Smooth muscle cell (in vitro differentiated cells): ENCODE data around the gene RDH5. TPM values are rescaled to one million over a fixed set of nuclear protein-coding genes. Genes with fewer than 3 reads are reported as not detected.
A peak's percentile ranks its signal among the peaks of the same experiment; 100 is the strongest.

Experiments
- DNase-seq: peaks from one replicate; lab custom pipeline; 2025; ENCODE audit not compliant: unreplicated experiment; lab: John Stamatoyannopoulos, UW
- H2AFZ ChIP-seq: fragments of 200-600 bp; sonication (generic); 2 replicates; pipeline ENCODE4 v1.6.0; 2016; ENCODE audit warnings: antibody characterized with exemption, low read depth, mild to moderate bottlenecking
- H3F3A ChIP-seq: fragments of 200-600 bp; sonication (generic); 2 replicates; pipeline ENCODE4 v1.6.0; 2017; ENCODE audit warnings: antibody characterized with exemption, low read depth
- H3K27ac ChIP-seq: fragments of 200-600 bp; sonication (generic); 2 replicates; pipeline ENCODE4 v1.5.1; 2016; ENCODE audit warnings: low read depth, mild to moderate bottlenecking
- H3K27me3 ChIP-seq: fragments of 200-600 bp; sonication (generic); 2 replicates; pipeline ENCODE4 v1.6.1; 2016; ENCODE audit warnings: low read depth, mild to moderate bottlenecking
- H3K36me3 ChIP-seq: fragments of 200-600 bp; sonication (generic); 2 replicates; pipeline ENCODE4 v1.5.1; 2016; ENCODE audit warnings: low read depth
- H3K4me1 ChIP-seq: fragments of 200-600 bp; sonication (generic); 2 replicates; pipeline ENCODE4 v1.5.1; 2016; ENCODE audit warnings: low read depth
- H3K4me2 ChIP-seq: fragments of 200-600 bp; sonication (generic); 2 replicates; pipeline ENCODE4 v1.6.0; 2016; ENCODE audit warnings: mild to moderate bottlenecking
- H3K4me3 ChIP-seq: fragments of 200-600 bp; sonication (generic); 2 replicates; pipeline ENCODE4 v1.5.1; 2016; ENCODE audit warnings: mild to moderate bottlenecking
- H3K79me2 ChIP-seq: fragments of 200-600 bp; sonication (generic); 2 replicates; pipeline ENCODE4 v1.6.0; 2016; ENCODE audit warnings: low read depth, mild to moderate bottlenecking
- H3K9ac ChIP-seq: fragments of 200-600 bp; sonication (generic); 2 replicates; pipeline ENCODE4 v1.6.0; 2016; ENCODE audit warnings: low read depth
- H3K9me3 ChIP-seq: fragments of 200-600 bp; sonication (generic); replicated peaks from 2 replicates; pipeline ENCODE4 v1.5.1; 2016; ENCODE audit warnings: low read depth
- H4K20me1 ChIP-seq: fragments of 200-600 bp; sonication (generic); 2 replicates; pipeline ENCODE4 v1.6.0; 2016; ENCODE audit warnings: low read depth
- WGBS: methylation state at CpG from one replicate; pipeline ENCODE4 v1.1.7; 2016; ENCODE audit warnings: low lambda C conversion rate; 5-methylcytosine and 5-hydroxymethylcytosine counted together
- polyA plus RNA-seq: library from polyadenylated mRNA; unstranded; fragments of >200 nt; fragmentation: Nextera tagmentation; extraction: Ambion mirVana; gene quantifications from 2 replicates; pipeline ENCODE4 v1.2.1, GENCODE V29; 2016
- total RNA-seq: library from RNA; depleted of rRNA; stranded (reverse); fragments of >200 nt; gene quantifications from 2 replicates; pipeline ENCODE4 v1.2.3, GENCODE V29; 2014
- TF ChIP-seq, protein P1 (sequence below): fragments of 200-600 bp; sonication (generic); IDR thresholded peaks from 2 replicates; pipeline ENCODE4 v1.5.1; 2017; ENCODE audit warnings: borderline replicate concordance, mild to moderate bottlenecking, antibody characterized with exemption; ENCODE audit not compliant: insufficient read depth, poor library complexity, severe bottlenecking

The RDH5 gene
- total and polyA plus RNA-seq, 2 experiments from 2014 or later, result 3.7 TPM; not detected in 1

DNA sequence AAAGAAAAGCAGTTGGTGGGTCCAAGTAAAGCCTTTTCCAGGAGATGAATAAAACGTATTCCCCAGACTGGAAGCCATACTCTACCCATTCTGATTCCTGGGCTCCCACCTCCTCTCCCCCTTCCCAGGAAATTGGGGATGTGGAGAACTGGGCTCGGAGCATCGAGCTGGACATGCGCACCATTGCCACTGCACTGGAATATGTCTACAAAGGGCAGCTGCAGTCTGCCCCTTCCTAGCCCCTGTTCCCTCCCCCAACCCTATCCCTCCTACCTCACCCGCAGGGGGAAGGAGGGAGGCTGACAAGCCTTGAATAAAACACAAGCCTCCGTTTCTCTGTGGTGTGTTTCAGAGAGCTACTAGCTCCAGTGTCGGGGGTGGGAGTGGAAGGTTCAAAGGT is 822 bp upstream of the RDH5 start:
- H3K4me3 ChIP-seq, result no peak overlapping the region
- peaks cover 26% of the 10 kb centered on the region for H3F3A ChIP-seq
- DNase-seq, result no peak
- 91% methylated on average over 7 of the region's 7 CpGs for WGBS
- TF ChIP-seq, protein P1, sequence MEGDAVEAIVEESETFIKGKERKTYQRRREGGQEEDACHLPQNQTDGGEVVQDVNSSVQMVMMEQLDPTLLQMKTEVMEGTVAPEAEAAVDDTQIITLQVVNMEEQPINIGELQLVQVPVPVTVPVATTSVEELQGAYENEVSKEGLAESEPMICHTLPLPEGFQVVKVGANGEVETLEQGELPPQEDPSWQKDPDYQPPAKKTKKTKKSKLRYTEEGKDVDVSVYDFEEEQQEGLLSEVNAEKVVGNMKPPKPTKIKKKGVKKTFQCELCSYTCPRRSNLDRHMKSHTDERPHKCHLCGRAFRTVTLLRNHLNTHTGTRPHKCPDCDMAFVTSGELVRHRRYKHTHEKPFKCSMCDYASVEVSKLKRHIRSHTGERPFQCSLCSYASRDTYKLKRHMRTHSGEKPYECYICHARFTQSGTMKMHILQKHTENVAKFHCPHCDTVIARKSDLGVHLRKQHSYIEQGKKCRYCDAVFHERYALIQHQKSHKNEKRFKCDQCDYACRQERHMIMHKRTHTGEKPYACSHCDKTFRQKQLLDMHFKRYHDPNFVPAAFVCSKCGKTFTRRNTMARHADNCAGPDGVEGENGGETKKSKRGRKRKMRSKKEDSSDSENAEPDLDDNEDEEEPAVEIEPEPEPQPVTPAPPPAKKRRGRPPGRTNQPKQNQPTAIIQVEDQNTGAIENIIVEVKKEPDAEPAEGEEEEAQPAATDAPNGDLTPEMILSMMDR, result no peak
- H3K36me3 ChIP-seq, result no peaks in the 10 kb centered on the region
- H3K9me3 ChIP-seq, result no peaks in the 10 kb centered on the region
- peaks cover 21% of the 10 kb centered on the region for H4K20me1 ChIP-seq
- H3K4me2 ChIP-seq, result no peak overlapping the region
- H3K4me1 ChIP-seq, result peaks cover 28% of the 10 kb centered on the region
- no peak overlapping the region for H3K27ac ChIP-seq
- H3K79me2 ChIP-seq, result no peaks in the 10 kb centered on the region
- no peak overlapping the region for H2AFZ ChIP-seq
- no peak overlapping the region for H3K9ac ChIP-seq
- no peaks in the 10 kb centered on the region for H3K27me3 ChIP-seq

DNA sequence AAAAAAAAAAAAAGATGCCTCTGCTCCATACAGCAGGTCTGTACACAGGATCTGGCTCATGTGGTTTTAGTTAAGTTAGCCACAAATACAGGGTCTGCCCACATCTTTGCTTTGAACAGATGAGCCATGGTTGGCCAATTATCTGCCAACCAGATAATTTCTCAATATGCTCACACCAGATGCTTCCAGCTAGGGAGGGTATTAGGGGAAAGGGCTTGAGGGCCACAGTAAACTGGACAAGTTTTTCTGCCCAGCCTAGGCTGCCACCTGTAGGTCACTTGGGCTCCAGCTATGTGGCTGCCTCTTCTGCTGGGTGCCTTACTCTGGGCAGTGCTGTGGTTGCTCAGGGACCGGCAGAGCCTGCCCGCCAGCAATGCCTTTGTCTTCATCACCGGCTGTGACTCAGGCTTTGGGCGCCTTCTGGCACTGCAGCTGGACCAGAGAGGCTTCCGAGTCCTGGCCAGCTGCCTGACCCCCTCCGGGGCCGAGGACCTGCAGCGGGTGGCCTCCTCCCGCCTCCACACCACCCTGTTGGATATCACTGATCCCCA is 776 bp downstream of the RDH5 start:
- Histone ChIP-seq H3K4me1 (peaks cover 24% of the 10 kb centered on the region), H2AFZ (no peak overlapping the region), H3K27ac (peak overlapping the region; percentile 78), H3K79me2 (peaks cover 4% of the 10 kb centered on the region), H4K20me1 (peaks cover 37% of the 10 kb centered on the region), H3K4me3 (peak overlapping the region; percentile 33), H3K36me3 (peaks cover 3% of the 10 kb centered on the region), H3K4me2 (peak overlapping the region; percentile 57), H3K9ac (no peak overlapping the region), H3K27me3 (no peaks in the 10 kb centered on the region), H3F3A (peaks cover 37% of the 10 kb centered on the region), H3K9me3 (no peaks in the 10 kb centered on the region)
- TF ChIP-seq, protein P1, result peak; percentile 38
- WGBS, result 31% methylated on average over 9 of the region's 9 CpGs
- DNase-seq, result no peak

DNA sequence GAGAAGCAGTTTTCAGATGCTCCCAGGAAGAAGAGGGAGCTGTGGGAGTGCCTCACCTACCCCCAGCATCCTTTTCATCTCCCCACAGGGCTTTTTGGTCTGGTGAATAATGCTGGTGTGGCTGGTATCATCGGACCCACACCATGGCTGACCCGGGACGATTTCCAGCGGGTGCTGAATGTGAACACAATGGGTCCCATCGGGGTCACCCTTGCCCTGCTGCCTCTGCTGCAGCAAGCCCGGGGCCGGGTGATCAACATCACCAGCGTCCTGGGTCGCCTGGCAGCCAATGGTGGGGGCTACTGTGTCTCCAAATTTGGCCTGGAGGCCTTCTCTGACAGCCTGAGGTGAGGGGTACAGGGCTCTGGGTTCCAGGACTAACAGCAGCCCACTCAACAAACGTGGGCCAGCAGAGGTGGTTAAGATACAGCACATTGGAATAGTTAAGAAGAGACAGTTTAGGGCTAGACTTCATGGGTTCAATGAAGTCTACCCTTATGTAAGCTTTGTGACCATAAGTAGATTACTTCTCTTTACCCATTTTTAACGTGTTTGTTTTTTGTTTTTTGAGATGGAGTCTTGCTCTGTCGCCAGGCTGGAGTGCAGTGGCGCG is 1.5 kb downstream of the RDH5 start:
- H3K4me1 ChIP-seq, result peaks cover 21% of the 10 kb centered on the region
- peak overlapping the region; percentile 18 for H3K4me2 ChIP-seq
- H4K20me1 ChIP-seq, result peaks cover 45% of the 10 kb centered on the region
- H3K27me3 ChIP-seq, result no peaks in the 10 kb centered on the region
- no peak overlapping the region for H3K4me3 ChIP-seq
- peaks cover 3% of the 10 kb centered on the region for H3K36me3 ChIP-seq
- peaks cover 11% of the 10 kb centered on the region for H3K79me2 ChIP-seq
- H3K9me3 ChIP-seq, result no peaks in the 10 kb centered on the region
- no peak overlapping the region for H2AFZ ChIP-seq
- no peak for DNase-seq
- H3F3A ChIP-seq, result peaks cover 42% of the 10 kb centered on the region
- H3K9ac ChIP-seq, result no peak overlapping the region
- WGBS, result 89% methylated on average over 14 of the region's 14 CpGs
- TF ChIP-seq, protein P1, result no peak
- peak overlapping the region; percentile 78 for H3K27ac ChIP-seq

DNA sequence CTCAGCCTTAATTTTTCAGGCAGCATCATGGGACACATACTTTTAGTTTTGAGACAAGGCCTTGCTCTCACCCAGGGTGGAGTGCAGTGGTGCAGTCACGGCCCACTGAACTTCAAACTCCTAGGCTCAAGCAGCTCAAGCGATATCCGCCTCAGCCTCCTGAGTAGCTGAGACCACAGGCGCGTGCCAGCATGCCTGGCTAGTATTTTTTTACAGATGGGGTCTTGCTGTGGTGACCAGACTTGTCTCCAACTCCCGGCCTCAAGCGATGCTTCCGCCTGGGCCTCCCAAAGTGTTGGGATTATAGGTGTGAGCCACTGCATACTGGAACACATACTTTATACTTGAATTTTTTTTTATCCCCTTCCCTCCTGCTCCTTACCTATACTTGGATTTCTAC is 2.8 kb downstream of the RDH5 start:
- peaks cover 17% of the 10 kb centered on the region for H3K4me1 ChIP-seq
- no peaks in the 10 kb centered on the region for H3K27me3 ChIP-seq
- TF ChIP-seq, protein P1, result no peak
- peaks cover 57% of the 10 kb centered on the region for H4K20me1 ChIP-seq
- no peak overlapping the region for H3K27ac ChIP-seq
- no peak overlapping the region for H3K9ac ChIP-seq
- peaks cover 3% of the 10 kb centered on the region for H3K36me3 ChIP-seq
- peaks cover 49% of the 10 kb centered on the region for H3F3A ChIP-seq
- H2AFZ ChIP-seq, result no peak overlapping the region
- no peaks in the 10 kb centered on the region for H3K9me3 ChIP-seq
- 94% methylated on average over 8 of the region's 8 CpGs for WGBS
- no peak overlapping the region for H3K4me2 ChIP-seq
- no peak for DNase-seq
- H3K4me3 ChIP-seq, result no peak overlapping the region
- H3K79me2 ChIP-seq, result peaks cover 23% of the 10 kb centered on the region
